Epidermal melanocyte (primary cell): ENCODE data around the gene FATE1.

Experiments used
- DNase-seq: peaks from one replicate; pipeline ENCODE4 v3.0.0; 2011; ENCODE audit warnings: low spot score; ENCODE audit not compliant: insufficient read length

FATE1 gene

DNA sequence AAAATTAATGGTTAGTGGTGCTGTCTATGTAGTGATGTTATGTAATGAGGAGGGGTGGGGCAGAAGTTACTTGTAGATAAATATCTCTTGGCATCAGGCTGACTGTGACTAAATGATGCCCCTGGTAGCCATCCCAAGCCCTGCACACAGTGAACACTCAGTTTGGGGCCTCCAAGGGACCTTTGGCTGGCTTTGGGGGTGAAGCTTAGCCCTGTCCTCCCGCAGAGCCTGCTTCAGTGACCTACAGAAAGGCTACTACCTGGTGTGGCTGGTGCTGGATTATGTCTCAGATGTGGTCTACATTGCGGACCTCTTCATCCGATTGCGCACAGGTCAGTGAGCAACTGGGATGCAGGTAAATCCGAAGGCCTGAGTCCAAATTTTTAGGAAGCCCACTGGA, 26.5 kb downstream of the FATE1 start:
- DNase-seq = no peak

DNA sequence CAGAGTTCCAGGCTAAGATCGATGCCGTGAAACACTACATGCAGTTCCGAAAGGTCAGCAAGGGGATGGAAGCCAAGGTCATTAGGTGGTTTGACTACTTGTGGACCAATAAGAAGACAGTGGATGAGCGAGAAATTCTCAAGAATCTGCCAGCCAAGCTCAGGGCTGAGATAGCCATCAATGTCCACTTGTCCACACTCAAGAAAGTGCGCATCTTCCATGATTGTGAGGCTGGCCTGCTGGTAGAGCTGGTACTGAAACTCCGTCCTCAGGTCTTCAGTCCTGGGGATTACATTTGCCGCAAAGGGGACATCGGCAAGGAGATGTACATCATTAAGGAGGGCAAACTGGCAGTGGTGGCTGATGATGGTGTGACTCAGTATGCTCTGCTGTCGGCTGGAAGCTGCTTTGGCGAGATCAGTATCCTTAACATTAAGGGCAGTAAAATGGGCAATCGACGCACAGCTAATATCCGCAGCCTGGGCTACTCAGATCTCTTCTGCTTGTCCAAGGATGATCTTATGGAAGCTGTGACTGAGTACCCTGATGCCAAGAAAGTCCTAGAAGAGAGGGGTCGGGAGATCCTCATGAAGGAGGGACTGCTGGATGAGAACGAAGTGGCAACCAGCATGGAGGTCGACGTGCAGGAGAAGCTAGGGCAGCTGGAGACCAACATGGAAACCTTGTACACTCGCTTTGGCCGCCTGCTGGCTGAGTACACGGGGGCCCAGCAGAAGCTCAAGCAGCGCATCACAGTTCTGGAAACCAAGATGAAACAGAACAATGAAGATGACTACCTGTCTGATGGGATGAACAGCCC, 28.0 kb downstream of the FATE1 start:
- no peak for DNase-seq

DNA sequence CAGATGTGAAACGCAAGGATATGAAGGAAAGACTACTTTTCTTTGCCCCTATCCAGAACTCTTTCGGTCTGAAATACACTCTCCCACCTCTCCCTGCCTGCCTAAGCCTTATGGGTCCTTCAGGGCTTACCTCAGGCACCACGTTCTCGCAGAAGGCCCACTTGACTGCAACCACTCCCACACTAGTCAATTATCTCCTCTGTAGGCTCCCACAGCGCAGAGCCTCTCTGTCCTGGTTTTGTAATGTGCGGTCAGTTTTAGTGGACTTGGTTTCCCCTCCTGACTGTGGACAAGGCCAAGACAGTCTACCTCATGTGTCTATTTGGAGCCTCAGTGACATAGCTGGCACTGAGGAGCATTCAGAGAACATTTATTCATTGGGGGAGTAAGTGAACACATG, 29.8 kb downstream of the FATE1 start:
- no peak for DNase-seq

DNA sequence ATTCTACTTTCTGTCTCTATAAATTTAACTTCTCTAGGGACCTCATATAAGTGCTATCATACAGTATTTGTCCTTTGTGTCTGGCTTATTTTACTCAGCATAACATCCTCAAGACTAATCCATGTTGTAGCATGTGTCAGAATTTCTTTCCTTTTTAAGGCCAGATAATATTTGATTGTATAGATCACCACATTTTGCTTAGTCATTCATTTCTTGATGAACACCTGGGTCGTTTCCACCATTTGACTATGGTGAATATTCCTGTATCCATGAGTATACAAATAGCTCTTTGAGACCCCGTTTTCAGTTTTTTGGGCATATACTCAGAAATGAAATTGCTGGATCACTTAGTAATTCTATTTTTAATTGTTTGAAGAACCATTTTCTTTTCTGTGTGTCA, 30.7 kb downstream of the FATE1 start:
- no peak for DNase-seq

DNA sequence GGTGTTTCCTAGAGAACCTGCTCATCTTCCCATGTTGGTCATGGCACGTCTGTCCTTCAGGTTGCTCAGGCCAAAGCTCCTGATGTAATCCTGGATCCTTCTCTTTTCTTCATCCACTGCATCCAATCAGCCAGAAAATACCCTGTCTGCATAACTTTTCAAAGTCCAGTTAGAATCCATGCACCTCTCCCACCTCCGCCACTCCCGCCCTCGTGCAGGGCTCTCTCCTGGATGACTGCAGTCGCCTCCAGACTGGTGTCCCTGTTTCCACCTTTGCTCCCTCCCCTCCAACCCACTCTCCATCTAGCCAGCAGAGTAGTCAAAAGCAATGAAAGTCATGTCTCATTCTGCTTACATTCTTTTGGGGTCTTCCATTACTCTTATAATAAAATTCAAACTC, 34.7 kb downstream of the FATE1 start:
- no peak for DNase-seq

DNA sequence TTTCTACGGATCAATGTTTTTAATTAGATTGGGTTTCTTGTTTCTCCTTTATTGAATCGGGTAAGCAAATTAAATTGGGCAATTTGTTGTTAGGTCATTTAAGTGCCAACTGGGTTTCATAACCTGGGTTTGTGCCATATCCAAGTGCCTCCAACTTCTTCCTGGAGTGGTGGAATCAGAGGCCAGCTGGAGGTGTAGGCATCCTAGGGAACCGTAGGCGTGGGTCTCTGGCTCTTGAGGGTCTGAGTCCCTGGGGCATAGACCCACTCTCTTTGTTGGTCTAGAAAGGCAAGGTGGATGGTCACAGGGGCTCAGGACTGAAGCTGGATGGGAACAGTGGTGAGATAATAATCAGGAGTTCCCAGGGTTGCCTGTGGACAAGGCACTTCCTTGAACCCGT, 37.0 kb downstream of the FATE1 start:
- DNase-seq = no peak

DNA sequence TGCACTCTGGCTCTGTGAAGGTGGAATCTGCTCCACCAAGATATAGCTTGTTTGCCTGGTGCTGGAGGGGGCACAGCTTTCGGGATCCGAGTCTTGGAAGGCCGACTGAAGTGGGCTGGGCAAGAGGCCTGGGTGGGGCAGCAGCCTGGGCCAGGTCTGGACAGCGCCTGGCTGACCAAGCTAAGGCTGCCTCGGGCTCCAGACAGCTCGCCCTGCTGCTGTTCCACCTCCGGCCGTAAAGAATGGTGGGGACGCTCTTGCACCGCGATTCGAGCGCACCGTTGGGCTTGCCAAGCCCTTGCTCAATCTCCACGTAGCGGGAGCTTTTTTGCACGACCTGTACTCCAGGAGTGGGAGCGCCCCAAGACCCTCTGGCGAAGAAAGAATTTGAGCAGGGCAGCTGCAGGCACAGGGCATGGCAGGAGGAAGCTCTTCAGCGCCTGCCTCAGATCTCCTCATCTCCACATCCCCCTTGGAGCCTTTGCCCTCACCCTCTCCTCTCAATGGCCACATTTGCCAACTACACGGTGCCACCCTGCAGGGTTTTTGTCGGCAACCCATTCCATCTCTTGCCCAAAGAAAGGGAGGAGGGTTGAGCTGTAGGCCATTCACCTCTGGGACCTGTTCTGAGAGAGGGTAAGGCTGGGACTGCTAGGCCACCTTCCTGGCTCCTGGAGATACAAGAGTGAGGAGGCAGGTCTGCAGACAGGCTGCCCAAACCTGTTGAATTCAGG, 37.6 kb downstream of the FATE1 start:
- DNase-seq = no peak

DNA sequence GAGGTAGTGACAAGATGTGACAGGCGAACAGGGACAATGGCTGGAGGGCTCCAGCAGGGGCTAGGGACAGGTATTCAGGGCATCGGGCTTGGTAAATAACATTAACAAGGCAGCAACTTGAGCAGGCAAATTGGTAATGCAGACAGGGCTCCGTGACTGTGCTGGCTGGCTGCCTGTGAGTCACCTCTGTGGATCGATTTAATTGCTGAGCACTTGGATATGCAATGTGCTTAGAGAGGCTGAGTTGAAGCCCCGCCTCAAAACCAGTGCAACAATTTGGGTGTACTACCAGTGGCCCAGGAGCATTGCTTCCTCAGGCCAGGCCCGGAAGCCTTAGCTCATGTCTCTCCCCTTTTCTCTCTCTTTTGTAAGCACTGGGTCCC, 38.2 kb downstream of the FATE1 start:
- no peak for DNase-seq

DNA sequence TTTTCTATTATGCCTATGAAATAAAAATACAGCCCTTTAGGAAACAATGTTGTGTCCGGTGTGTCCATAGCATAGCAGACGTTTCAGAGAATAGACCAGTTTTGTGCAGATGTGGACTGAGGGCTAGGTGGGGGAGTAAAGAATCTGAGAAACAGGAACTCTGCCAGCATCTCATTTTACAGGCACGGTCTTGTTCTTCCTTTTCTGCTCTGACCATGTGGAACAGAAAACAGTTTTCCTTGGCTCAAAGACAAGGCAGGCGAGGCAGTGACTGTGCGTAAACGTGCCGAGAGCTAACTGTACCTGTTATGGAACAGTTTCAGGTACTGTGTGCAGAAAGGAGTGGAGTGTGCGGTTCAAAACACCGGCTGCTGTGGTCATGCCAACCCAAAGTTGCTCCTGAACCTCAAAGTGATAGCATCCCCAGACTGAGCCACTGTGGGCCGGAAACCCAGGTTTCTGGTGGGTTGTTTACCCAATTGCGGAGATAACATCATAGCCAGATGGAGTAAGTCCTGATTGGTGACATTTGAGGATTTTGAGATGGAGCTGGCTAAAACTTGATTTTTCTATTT, 38.9 kb downstream of the FATE1 start:
- DNase-seq = no peak

DNA sequence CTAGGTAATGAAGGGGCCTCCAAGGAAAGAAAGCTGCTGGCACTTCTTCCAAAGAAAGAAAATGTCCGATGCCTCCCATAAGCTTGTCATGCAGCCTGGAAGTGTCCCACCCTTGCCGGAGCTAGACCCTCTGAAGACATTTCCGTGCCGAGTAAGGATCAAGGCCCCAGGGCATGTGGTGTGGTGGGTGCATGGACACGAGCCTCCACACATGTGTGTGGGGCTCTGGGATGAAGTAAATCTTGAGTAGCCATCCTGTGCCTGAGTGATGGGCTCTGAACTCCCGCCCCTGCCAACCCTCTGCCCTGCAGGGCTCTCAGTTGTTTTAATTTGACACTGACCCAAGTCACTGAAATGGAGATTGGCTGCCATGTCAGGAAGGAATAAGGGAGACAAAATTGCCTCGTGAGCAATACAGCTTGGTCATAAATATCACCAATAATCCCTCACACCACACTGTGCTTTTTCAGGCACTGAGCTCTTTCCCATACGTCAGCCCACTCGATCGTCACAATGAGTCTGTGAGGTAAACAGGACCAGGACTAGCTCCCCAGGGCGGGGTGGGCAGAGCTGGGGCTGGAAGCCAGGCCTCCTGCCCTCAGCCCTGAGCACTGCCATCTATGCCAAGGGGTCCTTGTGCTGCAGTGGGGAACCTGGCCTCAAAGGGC, 43.3 kb downstream of the FATE1 start:
- no peak for DNase-seq

DNA sequence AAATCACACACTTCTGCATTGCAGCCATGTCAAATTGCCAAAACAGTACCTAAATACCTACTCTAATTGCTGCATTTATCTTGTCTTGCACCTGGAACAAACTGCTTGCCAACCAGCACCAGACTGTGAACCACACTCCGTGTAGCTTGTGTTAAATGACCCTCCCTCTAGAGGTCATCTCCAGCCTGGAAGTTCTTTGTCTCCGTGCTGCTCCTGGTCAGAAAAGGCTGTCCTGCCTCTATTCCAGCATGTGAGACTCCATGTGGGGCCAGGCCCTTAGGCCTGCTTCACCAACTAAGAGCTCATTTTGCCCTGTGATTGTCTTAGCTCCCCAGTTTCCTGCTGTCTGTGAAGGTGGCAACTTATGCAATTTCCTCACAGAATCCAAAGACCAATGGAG, 47.0 kb downstream of the FATE1 start:
- DNase-seq = no peak

DNA sequence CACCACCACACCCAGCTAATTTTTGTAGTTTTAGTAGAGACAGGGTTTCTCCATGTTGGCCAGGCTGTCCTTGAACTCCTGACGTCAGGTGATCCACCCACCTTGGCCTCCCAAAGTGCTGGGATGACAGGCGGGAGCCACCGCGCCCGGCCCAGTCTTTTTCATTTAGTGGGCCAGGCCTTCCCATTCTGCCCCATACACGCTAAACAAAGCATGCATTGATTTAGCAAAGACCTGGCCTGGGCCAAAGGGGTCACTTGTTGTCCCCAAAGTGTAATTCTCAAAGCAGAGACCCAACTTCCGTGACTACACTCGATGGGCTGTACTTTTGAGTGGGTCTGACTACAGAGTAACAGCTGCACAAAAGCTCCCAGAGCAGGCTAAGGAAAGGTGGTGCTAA, 47.9 kb downstream of the FATE1 start:
- DNase-seq = no peak

DNA sequence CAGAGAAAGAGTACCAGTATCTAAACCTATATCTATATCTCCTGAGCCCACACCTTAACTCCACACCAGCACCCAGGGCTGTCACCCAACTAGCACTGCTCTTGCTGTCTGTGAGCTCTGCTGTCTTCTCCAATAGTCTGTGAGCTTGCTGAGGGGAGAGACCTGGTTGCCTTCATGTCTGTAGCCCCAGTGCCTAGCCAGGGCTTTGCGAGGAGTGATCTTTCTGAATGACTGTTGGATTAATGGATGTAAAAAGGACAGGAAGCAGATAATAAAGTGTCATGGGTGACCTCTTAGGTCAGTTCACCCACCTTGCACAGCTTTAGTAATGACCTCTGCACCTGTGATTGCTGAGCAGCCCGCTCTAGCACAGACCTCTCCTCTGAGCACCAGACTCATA, 49.2 kb downstream of the FATE1 start:
- DNase-seq = no peak

DNA sequence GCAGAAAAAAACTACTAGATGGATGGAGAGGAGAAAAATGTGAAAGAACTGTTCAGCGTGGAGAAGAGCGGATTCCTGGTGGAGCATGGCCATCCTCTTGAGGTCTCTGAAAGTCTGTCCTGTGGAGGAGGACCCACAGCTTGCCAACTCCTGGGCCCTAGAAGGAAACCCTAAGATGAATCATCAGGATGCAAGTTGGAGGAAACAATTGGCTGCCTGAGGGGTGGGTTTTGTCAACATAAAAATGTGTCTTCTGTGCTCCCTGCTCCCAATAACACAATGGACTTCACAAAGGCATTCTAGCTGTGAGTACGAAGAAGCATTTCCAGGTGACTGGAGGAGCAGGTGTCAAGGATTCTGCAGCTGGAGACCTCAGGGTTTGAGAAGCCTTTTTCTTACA, 55.9 kb downstream of the FATE1 start:
- DNase-seq = no peak
